Astrocyte (in vitro differentiated cells and primary cell): ENCODE measurements around the gene HIPK2. TPM values are rescaled to one million over a fixed set of nuclear protein-coding genes. Genes with fewer than 3 reads are reported as not detected.

Experiments
- DNase-seq: peaks from one replicate; pipeline ENCODE4 v3.0.0-alpha.2; 2010; ENCODE audit warnings: low read depth
- FAIRE-seq: peaks from 2 replicates; lab custom pipeline; 2011; peaks lifted over from hg19 to GRCh38; lab: Jason Lieb, UNC
- H2AFZ ChIP-seq: 2 replicates; pipeline ENCODE4 v1.6.0; 2012; ENCODE audit warnings: low read depth, low read length, inconsistent platforms
- H3K27ac ChIP-seq: 2 replicates; pipeline ENCODE4 v1.5.1; 2011; ENCODE audit warnings: low read depth, low read length, inconsistent platforms
- H3K27me3 ChIP-seq: 2 replicates; pipeline ENCODE4 v1.6.0; 2011; ENCODE audit warnings: low read length, inconsistent platforms; ENCODE audit not compliant: insufficient read depth
- H3K36me3 ChIP-seq: 2 replicates; pipeline ENCODE4 v1.5.1; 2011; ENCODE audit warnings: low read length, inconsistent platforms; ENCODE audit not compliant: insufficient read depth
- H3K4me1 ChIP-seq: 2 replicates; pipeline ENCODE4 v1.5.1; 2011; ENCODE audit warnings: low read length, inconsistent platforms; ENCODE audit not compliant: insufficient read depth
- H3K4me2 ChIP-seq: 2 replicates; pipeline ENCODE4 v1.6.0; 2012; ENCODE audit warnings: low read length, inconsistent platforms
- H3K4me3 ChIP-seq: 2 replicates; pipeline ENCODE4 v1.5.1; 2011; ENCODE audit warnings: low read depth, mild to moderate bottlenecking, low read length, inconsistent platforms; ENCODE audit not compliant: insufficient read depth
- H3K79me2 ChIP-seq: 2 replicates; pipeline ENCODE4 v1.6.0; 2012; ENCODE audit warnings: mild to moderate bottlenecking, low read length, inconsistent platforms; ENCODE audit not compliant: insufficient read depth
- H3K9ac ChIP-seq: 2 replicates; pipeline ENCODE4 v1.6.0; 2012; ENCODE audit warnings: mild to moderate bottlenecking, low read length, inconsistent platforms
- H3K9me3 ChIP-seq: 2 replicates; pipeline ENCODE4 v1.5.1; 2012; ENCODE audit warnings: low read depth, mild to moderate bottlenecking, low read length, inconsistent platforms; ENCODE audit not compliant: insufficient read depth
- H4K20me1 ChIP-seq: 2 replicates; pipeline ENCODE4 v1.6.0; 2012; ENCODE audit warnings: low read length, inconsistent platforms; ENCODE audit not compliant: insufficient read depth
- H3K27ac Mint-ChIP-seq: one replicate; pipeline ENCODE4 v1.8.0; 2021; ENCODE audit warnings: mild to moderate bottlenecking, mixed read lengths; ENCODE audit not compliant: unreplicated experiment
- H3K27me3 Mint-ChIP-seq: one replicate; pipeline ENCODE4 v1.8.0; 2021; ENCODE audit warnings: low read depth, mixed read lengths; ENCODE audit not compliant: unreplicated experiment
- H3K36me3 Mint-ChIP-seq: one replicate; pipeline ENCODE4 v1.8.0; 2021; ENCODE audit warnings: low read depth, mixed read lengths; ENCODE audit not compliant: unreplicated experiment
- H3K4me1 Mint-ChIP-seq: one replicate; pipeline ENCODE4 v1.8.0; 2021; ENCODE audit warnings: low read depth, mixed read lengths; ENCODE audit not compliant: unreplicated experiment
- H3K4me3 Mint-ChIP-seq: one replicate; pipeline ENCODE4 v1.8.0; 2021; ENCODE audit warnings: mild to moderate bottlenecking, moderate library complexity, mixed read lengths; ENCODE audit not compliant: unreplicated experiment
- H3K9me3 Mint-ChIP-seq: one replicate; pipeline ENCODE4 v1.8.0; 2021; ENCODE audit warnings: mild to moderate bottlenecking, mixed read lengths; ENCODE audit not compliant: unreplicated experiment
- CTCF ChIP-seq: IDR thresholded peaks from 2 replicates; pipeline ENCODE4 v1.5.1; 2011; ENCODE audit warnings: low read depth, mild to moderate bottlenecking, inconsistent platforms, low read length, moderate library complexity; ENCODE audit not compliant: insufficient read depth
- EZH2 ChIP-seq: IDR thresholded peaks from 2 replicates; pipeline ENCODE4 v1.6.1; 2012; ENCODE audit warnings: mild to moderate bottlenecking, low read length, inconsistent platforms; ENCODE audit not compliant: insufficient read depth
- total RNA-seq: library from RNA; stranded (reverse); gene quantifications from 2 replicates; pipeline ENCODE4 v1.2.1, GENCODE V29; 2021

HIPK2 gene
- total RNA-seq, 1 donor from 2014 or later, result 35.8 TPM

DNA sequence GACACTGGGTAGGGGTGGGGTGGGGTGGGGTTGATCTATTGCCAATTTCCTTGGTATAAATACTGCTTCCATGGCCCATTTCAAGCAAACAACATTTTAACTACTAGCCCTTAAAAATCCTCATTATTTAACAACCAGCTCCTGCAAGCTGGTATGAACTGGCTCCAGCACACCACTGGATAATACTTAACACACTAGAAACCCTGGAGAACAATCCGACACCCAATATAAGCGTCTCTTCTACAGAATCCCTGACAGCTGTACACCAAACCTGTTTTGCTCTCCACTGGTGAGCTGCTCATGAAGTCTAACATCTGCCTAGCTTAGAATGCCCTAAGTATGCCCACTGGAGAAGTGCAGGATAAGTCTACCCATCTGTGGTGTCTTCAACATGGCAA, 116.8 kb downstream of the HIPK2 start:
- Histone ChIP-seq H3K4me3 (no peak overlapping the region), H2AFZ (no peak overlapping the region), H3K9ac (no peak overlapping the region), H3K36me3 (no peaks in the 10 kb centered on the region), H3K27ac (no peak overlapping the region), H3K4me1 (peaks cover 14% of the 10 kb centered on the region), H3K4me2 (no peak overlapping the region), H3K9me3 (no peaks in the 10 kb centered on the region), H4K20me1 (peaks cover 84% of the 10 kb centered on the region), H3K79me2 (peaks cover 70% of the 10 kb centered on the region), H3K27me3 (no peaks in the 10 kb centered on the region)
- Mint-ChIP-seq H3K4me1 (peaks cover 37% of the 10 kb centered on the region), H3K27ac (no peak overlapping the region), H3K27me3 (no peaks in the 10 kb centered on the region), H3K4me3 (no peak overlapping the region), H3K36me3 (peaks cover 9% of the 10 kb centered on the region), H3K9me3 (no peaks in the 10 kb centered on the region)
- no peak for FAIRE-seq
- TF ChIP-seq CTCF (no peak), EZH2 (no peak)
- DNase-seq, result no peak

DNA sequence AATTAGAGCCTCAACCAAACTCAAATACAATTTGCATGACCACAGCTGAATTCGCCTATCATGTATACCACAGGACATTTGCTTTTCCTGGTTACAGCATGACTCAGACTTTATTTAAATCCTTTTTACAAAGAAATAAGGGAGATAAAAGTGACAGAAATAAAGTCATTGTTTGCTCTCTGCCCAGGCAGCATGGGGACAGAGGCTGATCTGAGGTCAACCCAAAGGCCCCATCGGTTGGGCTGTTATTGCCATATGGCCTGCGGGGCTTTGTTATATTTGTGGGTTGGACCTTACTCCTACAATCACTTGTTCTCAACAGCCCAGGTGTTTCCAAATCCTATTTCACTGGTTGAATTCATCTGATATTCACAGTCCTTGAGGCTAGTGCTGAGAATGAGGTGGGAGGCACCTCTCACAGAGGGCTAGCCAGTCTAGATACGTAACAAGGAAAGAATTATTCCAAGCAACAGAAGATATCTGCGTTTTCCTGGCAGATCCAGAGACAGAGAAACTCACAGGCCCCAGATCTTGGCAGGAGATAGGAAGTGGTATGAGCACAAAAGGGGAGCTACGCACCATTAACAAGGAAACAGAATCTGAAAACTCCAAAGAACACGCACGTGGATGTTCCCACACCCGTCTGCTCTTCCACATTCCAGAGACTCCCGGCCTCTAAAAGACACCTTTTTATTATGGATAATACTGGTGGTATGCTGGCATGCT, 117.3 kb downstream of the HIPK2 start:
- Mint-ChIP-seq H3K4me1 (peaks cover 37% of the 10 kb centered on the region), H3K4me3 (no peak overlapping the region), H3K36me3 (peaks cover 7% of the 10 kb centered on the region), H3K27ac (peak overlapping the region; percentile 35), H3K9me3 (no peaks in the 10 kb centered on the region), H3K27me3 (no peaks in the 10 kb centered on the region)
- H3K4me3 ChIP-seq, result no peak overlapping the region
- FAIRE-seq (no peak), DNase-seq (peak; percentile 56)
- no peaks in the 10 kb centered on the region for H3K36me3 ChIP-seq
- H3K27ac ChIP-seq, result no peak overlapping the region
- H3K4me2 ChIP-seq, result peak overlapping the region; percentile 9
- H4K20me1 ChIP-seq, result peaks cover 84% of the 10 kb centered on the region
- no peaks in the 10 kb centered on the region for H3K27me3 ChIP-seq
- H3K9ac ChIP-seq, result no peak overlapping the region
- peaks cover 14% of the 10 kb centered on the region for H3K4me1 ChIP-seq
- peaks cover 70% of the 10 kb centered on the region for H3K79me2 ChIP-seq
- TF ChIP-seq CTCF, result no peak
- H2AFZ ChIP-seq, result no peak overlapping the region
- H3K9me3 ChIP-seq, result no peaks in the 10 kb centered on the region

GRCh38 chr7:139659922-139660316, 117.9 kb downstream of the HIPK2 start:
- no peak overlapping the region for H3K4me3 ChIP-seq
- Mint-ChIP-seq H3K9me3 (no peaks in the 10 kb centered on the region), H3K4me3 (no peak overlapping the region), H3K27ac (no peak overlapping the region), H3K36me3 (peaks cover 7% of the 10 kb centered on the region), H3K4me1 (peaks cover 37% of the 10 kb centered on the region), H3K27me3 (no peaks in the 10 kb centered on the region)
- no peaks in the 10 kb centered on the region for H3K27me3 ChIP-seq
- peaks cover 14% of the 10 kb centered on the region for H3K4me1 ChIP-seq
- no peak overlapping the region for H2AFZ ChIP-seq
- H3K27ac ChIP-seq, result no peak overlapping the region
- DNase-seq (no peak), FAIRE-seq (no peak)
- no peaks in the 10 kb centered on the region for H3K9me3 ChIP-seq
- no peak for TF ChIP-seq CTCF
- no peak for TF ChIP-seq EZH2
- H3K9ac ChIP-seq, result no peak overlapping the region
- H3K79me2 ChIP-seq, result peaks cover 72% of the 10 kb centered on the region
- no peaks in the 10 kb centered on the region for H3K36me3 ChIP-seq
- H3K4me2 ChIP-seq, result no peak overlapping the region
- H4K20me1 ChIP-seq, result peaks cover 85% of the 10 kb centered on the region
